ENCODE results near the gene CEMIP. TPM values are rescaled to one million over a fixed set of nuclear protein-coding genes. Genes with fewer than 3 reads are reported as not detected.

CEMIP gene
- total RNA-seq, 1 donor from 2014 or later: not detected

DNA sequence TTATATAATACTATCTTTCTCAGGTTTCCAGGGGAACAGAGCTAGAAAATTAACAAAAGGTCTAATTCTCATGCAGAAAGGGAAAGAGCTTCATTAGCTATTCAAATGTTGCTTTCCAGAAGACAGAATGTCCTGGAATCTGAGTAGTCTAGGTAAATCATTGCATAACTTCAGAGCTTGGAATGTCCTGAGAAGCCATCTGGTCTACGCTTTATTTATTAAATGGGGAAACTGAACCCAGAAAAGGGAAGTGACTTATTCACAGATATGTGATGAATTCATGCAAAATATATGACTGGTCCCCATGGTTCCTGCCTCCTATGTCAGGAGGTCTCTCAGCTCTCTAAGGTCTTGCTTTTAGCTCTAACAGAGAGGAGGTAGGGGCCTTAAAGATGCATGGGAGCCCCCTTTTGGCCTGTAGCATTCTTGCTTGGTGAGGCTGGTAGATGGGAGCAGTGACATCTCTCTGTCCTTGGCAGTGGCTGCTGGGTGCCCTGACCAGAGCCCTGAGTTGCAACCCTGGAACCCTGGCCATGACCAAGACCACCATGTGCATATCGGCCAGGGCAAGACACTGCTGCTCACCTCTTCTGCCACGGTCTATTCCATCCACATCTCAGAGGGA, 99.2 kb downstream of the CEMIP start:
- Mint-ChIP-seq H3K9me3 (no peaks in the 10 kb centered on the region), H3K4me1 (peaks cover 28% of the 10 kb centered on the region), H3K27ac (no peak overlapping the region), H3K4me3 (no peak overlapping the region), H3K36me3 (no peaks in the 10 kb centered on the region), H3K27me3 (ENCODE audit: insufficient read depth, low read depth) (peaks cover 10% of the 10 kb centered on the region)
- TF ChIP-seq EZH2phosphoT487 (IDR thresholded peaks at IDR 0.05): no peak
- TF ChIP-seq, protein P1, sequence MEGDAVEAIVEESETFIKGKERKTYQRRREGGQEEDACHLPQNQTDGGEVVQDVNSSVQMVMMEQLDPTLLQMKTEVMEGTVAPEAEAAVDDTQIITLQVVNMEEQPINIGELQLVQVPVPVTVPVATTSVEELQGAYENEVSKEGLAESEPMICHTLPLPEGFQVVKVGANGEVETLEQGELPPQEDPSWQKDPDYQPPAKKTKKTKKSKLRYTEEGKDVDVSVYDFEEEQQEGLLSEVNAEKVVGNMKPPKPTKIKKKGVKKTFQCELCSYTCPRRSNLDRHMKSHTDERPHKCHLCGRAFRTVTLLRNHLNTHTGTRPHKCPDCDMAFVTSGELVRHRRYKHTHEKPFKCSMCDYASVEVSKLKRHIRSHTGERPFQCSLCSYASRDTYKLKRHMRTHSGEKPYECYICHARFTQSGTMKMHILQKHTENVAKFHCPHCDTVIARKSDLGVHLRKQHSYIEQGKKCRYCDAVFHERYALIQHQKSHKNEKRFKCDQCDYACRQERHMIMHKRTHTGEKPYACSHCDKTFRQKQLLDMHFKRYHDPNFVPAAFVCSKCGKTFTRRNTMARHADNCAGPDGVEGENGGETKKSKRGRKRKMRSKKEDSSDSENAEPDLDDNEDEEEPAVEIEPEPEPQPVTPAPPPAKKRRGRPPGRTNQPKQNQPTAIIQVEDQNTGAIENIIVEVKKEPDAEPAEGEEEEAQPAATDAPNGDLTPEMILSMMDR (IDR thresholded peaks at IDR 0.05): no peak
- TF ChIP-seq EZH2 (IDR thresholded peaks at IDR 0.05): no peak
- Histone ChIP-seq H3K27me3 (no peaks in the 10 kb centered on the region), H3K4me1 (no peaks in the 10 kb centered on the region), H2AFZ (replicated peaks) (no peak overlapping the region), H3K27ac (no peak overlapping the region), H3K79me2 (ENCODE audit: low read depth) (no peaks in the 10 kb centered on the region), H3K4me2 (no peak overlapping the region), H3F3A (ENCODE audit: low read depth) (no peaks in the 10 kb centered on the region), H3K36me3 (no peaks in the 10 kb centered on the region), H3K4me3 (no peak overlapping the region), H4K20me1 (ENCODE audit: low read depth) (no peaks in the 10 kb centered on the region), H3K9me3 (ENCODE audit: low read depth) (no peaks in the 10 kb centered on the region), H3K9ac (no peak overlapping the region)
- DNase-seq (ENCODE audit: low spot score): no peak

DNA sequence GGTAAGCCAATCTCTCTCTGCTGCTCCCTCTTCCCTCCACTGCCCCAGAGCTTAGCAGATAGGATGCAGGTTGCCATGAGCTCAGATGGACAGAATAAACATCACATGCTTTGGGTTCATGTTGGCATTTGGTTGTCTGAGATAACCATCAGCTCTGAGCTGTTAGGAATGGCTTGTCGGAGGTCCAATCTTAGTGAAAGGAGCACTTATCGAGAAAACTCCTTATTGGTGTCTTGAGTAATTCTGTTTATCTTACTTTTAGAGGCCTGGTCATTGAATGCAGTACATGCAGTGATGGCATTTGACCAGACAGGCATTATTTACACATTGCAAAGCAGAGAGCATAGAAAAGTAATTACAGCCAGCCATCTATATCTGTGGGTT, 99.7 kb downstream of the CEMIP start:
- H2AFZ ChIP-seq (replicated peaks): no peak overlapping the region
- H4K20me1 ChIP-seq (ENCODE audit: low read depth): no peaks in the 10 kb centered on the region
- H3K79me2 ChIP-seq (ENCODE audit: low read depth): no peaks in the 10 kb centered on the region
- no peak overlapping the region for H3K4me3 ChIP-seq
- no peak for DNase-seq (ENCODE audit: low spot score)
- H3K9me3 Mint-ChIP-seq: no peaks in the 10 kb centered on the region
- H3K27ac Mint-ChIP-seq: no peak overlapping the region
- H3K4me3 Mint-ChIP-seq: no peak overlapping the region
- no peaks in the 10 kb centered on the region for H3K4me1 ChIP-seq
- peaks cover 10% of the 10 kb centered on the region for H3K27me3 Mint-ChIP-seq (ENCODE audit: insufficient read depth, low read depth)
- no peaks in the 10 kb centered on the region for H3K9me3 ChIP-seq (ENCODE audit: low read depth)
- H3K36me3 ChIP-seq: no peaks in the 10 kb centered on the region
- no peak overlapping the region for H3K4me2 ChIP-seq
- H3K36me3 Mint-ChIP-seq: no peaks in the 10 kb centered on the region
- no peak overlapping the region for H3K9ac ChIP-seq
- peaks cover 28% of the 10 kb centered on the region for H3K4me1 Mint-ChIP-seq
- H3K27me3 ChIP-seq: no peaks in the 10 kb centered on the region
- H3F3A ChIP-seq (ENCODE audit: low read depth): no peaks in the 10 kb centered on the region
- H3K27ac ChIP-seq: no peak overlapping the region
- no peak for TF ChIP-seq EZH2 (IDR thresholded peaks at IDR 0.05)

DNA sequence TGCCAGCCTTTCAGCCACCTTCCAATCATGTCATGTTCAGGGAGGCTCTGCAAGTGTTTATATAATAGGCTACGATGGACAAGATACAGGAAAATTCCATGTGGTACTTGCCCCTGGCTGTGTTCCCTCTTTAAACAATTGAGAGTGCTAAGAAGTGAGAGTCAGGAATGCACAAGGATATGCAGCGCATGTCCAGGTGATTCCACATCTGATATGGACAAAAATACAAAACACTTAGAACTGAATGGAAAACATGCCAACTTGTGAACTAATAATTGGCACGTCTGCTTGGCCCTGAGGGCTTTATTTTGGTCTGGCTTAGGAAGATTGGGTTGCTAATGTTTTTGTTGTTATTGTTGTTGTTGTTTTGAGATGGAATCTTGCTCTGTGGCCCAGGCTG, 100.9 kb downstream of the CEMIP start:
- Mint-ChIP-seq H3K27me3 (ENCODE audit: insufficient read depth, low read depth) (peaks cover 12% of the 10 kb centered on the region), H3K4me1 (peaks cover 24% of the 10 kb centered on the region), H3K36me3 (no peaks in the 10 kb centered on the region), H3K27ac (no peak overlapping the region), H3K9me3 (no peaks in the 10 kb centered on the region), H3K4me3 (no peak overlapping the region)
- H2AFZ ChIP-seq (replicated peaks): no peak overlapping the region
- no peaks in the 10 kb centered on the region for H3F3A ChIP-seq (ENCODE audit: low read depth)
- no peaks in the 10 kb centered on the region for H4K20me1 ChIP-seq (ENCODE audit: low read depth)
- H3K9me3 ChIP-seq (ENCODE audit: low read depth): no peaks in the 10 kb centered on the region
- H3K36me3 ChIP-seq: no peaks in the 10 kb centered on the region
- no peaks in the 10 kb centered on the region for H3K79me2 ChIP-seq (ENCODE audit: low read depth)
- no peaks in the 10 kb centered on the region for H3K4me1 ChIP-seq
- TF ChIP-seq EZH2 (IDR thresholded peaks at IDR 0.05) (no peak), EZH2phosphoT487 (IDR thresholded peaks at IDR 0.05) (no peak)
- TF ChIP-seq, protein P1 (IDR thresholded peaks at IDR 0.05): no peak
- H3K4me2 ChIP-seq: no peak overlapping the region
- H3K27ac ChIP-seq: no peak overlapping the region
- no peak overlapping the region for H3K4me3 ChIP-seq
- no peak overlapping the region for H3K9ac ChIP-seq
- DNase-seq (ENCODE audit: low spot score): no peak
- H3K27me3 ChIP-seq: no peaks in the 10 kb centered on the region

DNA sequence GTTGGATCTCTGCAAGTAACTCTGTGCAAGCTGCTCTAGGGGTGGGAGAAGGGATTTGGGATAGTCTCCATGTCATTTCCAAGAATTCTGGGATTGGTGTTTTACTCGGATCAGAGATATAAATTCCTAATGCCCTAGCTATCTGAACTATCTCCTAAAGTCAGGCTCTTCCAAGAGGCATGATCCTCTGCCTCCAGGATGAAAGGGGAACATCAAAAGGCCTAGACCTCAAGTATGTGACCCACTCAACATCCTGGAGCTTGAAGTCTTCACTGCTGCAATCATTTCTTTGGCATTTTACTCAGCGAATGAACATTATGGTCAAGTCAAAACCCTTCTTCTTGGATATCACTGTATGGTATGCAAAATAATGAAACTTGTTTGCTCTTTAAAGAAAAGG, 104.5 kb downstream of the CEMIP start:
- Histone ChIP-seq H3K4me2 (no peak overlapping the region), H3K4me3 (no peak overlapping the region), H3K9ac (no peak overlapping the region), H4K20me1 (ENCODE audit: low read depth) (no peaks in the 10 kb centered on the region), H3K27ac (no peak overlapping the region), H3K36me3 (no peaks in the 10 kb centered on the region), H2AFZ (replicated peaks) (no peak overlapping the region), H3K27me3 (no peaks in the 10 kb centered on the region), H3K9me3 (ENCODE audit: low read depth) (no peaks in the 10 kb centered on the region), H3K4me1 (peaks cover 8% of the 10 kb centered on the region), H3K79me2 (ENCODE audit: low read depth) (no peaks in the 10 kb centered on the region), H3F3A (ENCODE audit: low read depth) (no peaks in the 10 kb centered on the region)
- Mint-ChIP-seq H3K27me3 (ENCODE audit: insufficient read depth, low read depth) (peaks cover 13% of the 10 kb centered on the region), H3K27ac (no peak overlapping the region), H3K36me3 (no peaks in the 10 kb centered on the region), H3K4me3 (no peak overlapping the region), H3K9me3 (no peaks in the 10 kb centered on the region), H3K4me1 (peaks cover 7% of the 10 kb centered on the region)
- no peak for DNase-seq (ENCODE audit: low spot score)
- TF ChIP-seq, protein P1 (IDR thresholded peaks at IDR 0.05): no peak
- TF ChIP-seq EZH2 (IDR thresholded peaks at IDR 0.05) (no peak), EZH2phosphoT487 (IDR thresholded peaks at IDR 0.05) (no peak)

Data from neural progenitor cell (in vitro differentiated cells).